Measurements from ENCODE around the gene DTX3. TPM values are rescaled to one million over a fixed set of nuclear protein-coding genes. Genes with fewer than 3 reads are reported as not detected.

The DTX3 gene
- total RNA-seq, 1 donor from 2014 or later: 56.4 TPM

DNA sequence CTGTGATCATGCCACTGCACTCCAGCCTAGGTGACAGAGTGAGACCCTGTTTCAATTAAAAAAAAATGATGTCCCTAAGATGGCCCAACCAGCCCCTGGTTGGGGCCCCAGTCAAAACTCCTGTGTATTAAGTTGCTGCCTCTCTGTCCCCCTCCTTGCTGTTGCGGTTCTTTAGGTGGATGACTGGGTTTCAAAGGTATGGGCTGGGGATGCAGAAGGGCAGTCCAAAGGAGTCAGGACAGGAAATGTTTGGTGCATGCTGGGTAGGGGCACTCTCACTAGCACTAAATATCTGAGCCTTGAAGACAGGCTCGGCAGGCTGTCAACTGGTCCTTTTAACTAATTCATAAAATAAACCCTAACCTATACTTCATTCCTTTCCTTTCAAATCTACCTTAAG is 25.6 kb upstream of the DTX3 start:
- Histone ChIP-seq H3K9ac (no peak overlapping the region), H3K4me2 (no peak overlapping the region), H4K20me1 (ENCODE audit: low read depth) (peaks cover 4% of the 10 kb centered on the region), H3K27ac (no peak overlapping the region), H3K9me3 (ENCODE audit: low read depth) (no peaks in the 10 kb centered on the region), H3K36me3 (no peaks in the 10 kb centered on the region), H3K4me1 (no peaks in the 10 kb centered on the region), H2AFZ (replicated peaks) (no peak overlapping the region), H3F3A (ENCODE audit: low read depth) (peaks cover 9% of the 10 kb centered on the region), H3K27me3 (no peaks in the 10 kb centered on the region), H3K4me3 (no peak overlapping the region), H3K79me2 (ENCODE audit: low read depth) (no peaks in the 10 kb centered on the region)
- Mint-ChIP-seq H3K27me3 (ENCODE audit: insufficient read depth, low read depth) (peaks cover 7% of the 10 kb centered on the region), H3K9me3 (no peaks in the 10 kb centered on the region), H3K27ac (no peak overlapping the region), H3K4me1 (no peaks in the 10 kb centered on the region), H3K36me3 (peaks cover 11% of the 10 kb centered on the region), H3K4me3 (no peak overlapping the region)
- TF ChIP-seq, protein P1, sequence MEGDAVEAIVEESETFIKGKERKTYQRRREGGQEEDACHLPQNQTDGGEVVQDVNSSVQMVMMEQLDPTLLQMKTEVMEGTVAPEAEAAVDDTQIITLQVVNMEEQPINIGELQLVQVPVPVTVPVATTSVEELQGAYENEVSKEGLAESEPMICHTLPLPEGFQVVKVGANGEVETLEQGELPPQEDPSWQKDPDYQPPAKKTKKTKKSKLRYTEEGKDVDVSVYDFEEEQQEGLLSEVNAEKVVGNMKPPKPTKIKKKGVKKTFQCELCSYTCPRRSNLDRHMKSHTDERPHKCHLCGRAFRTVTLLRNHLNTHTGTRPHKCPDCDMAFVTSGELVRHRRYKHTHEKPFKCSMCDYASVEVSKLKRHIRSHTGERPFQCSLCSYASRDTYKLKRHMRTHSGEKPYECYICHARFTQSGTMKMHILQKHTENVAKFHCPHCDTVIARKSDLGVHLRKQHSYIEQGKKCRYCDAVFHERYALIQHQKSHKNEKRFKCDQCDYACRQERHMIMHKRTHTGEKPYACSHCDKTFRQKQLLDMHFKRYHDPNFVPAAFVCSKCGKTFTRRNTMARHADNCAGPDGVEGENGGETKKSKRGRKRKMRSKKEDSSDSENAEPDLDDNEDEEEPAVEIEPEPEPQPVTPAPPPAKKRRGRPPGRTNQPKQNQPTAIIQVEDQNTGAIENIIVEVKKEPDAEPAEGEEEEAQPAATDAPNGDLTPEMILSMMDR (IDR thresholded peaks at IDR 0.05): no peak
- TF ChIP-seq EZH2phosphoT487 (IDR thresholded peaks at IDR 0.05) (no peak), EZH2 (IDR thresholded peaks at IDR 0.05) (no peak)
- DNase-seq (ENCODE audit: low spot score): no peak

DNA sequence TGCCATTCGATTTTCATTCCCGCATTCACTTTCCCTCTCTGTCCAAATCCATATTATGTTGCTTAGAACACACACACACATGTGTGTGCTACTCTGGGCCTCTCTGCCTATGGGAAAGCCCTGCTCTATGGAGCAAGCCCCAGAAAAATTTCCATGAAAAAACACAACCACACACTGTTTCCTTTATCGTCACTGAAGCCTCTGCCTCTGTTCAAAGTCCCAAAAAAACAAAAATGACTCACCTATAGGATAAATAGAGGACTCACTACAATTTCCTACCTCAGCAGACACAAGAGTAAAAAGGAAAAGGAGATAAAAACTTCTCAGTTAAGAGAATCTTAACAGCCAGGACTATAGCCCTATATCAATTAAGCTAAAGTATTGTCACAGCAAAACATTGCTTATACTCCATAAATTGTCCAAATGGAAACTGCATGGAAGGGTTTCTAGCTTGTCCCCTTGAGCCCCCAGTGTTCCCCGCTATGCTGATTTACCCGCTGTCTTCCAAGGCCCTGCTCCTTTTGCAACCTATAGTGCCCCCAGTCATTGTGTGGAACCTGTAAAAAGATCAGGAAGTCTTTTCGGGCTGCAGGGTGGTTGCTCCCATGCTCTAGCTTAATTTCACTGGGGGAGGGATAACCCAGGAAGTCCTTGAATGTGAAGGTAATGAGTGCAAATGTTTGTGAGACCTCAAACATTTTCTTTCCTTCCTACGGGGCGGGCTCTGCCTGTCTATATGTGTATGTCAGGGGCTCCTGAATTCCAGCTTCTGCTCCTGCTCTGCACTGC is 24.8 kb upstream of the DTX3 start:
- Mint-ChIP-seq H3K9me3 (no peaks in the 10 kb centered on the region), H3K4me3 (no peak overlapping the region), H3K4me1 (no peaks in the 10 kb centered on the region), H3K27ac (no peak overlapping the region), H3K27me3 (ENCODE audit: insufficient read depth, low read depth) (peaks cover 7% of the 10 kb centered on the region), H3K36me3 (peaks cover 9% of the 10 kb centered on the region)
- no peaks in the 10 kb centered on the region for H3K79me2 ChIP-seq (ENCODE audit: low read depth)
- peaks cover 4% of the 10 kb centered on the region for H4K20me1 ChIP-seq (ENCODE audit: low read depth)
- H3K9ac ChIP-seq: no peak overlapping the region
- no peak overlapping the region for H3K27ac ChIP-seq
- H3K27me3 ChIP-seq: no peaks in the 10 kb centered on the region
- no peaks in the 10 kb centered on the region for H3K36me3 ChIP-seq
- no peak overlapping the region for H3K4me2 ChIP-seq
- no peaks in the 10 kb centered on the region for H3K4me1 ChIP-seq
- no peak overlapping the region for H2AFZ ChIP-seq (replicated peaks)
- DNase-seq (ENCODE audit: low spot score): no peak
- H3K4me3 ChIP-seq: no peak overlapping the region
- TF ChIP-seq, protein P1 (IDR thresholded peaks at IDR 0.05): no peak
- no peak for TF ChIP-seq EZH2phosphoT487 (IDR thresholded peaks at IDR 0.05)
- TF ChIP-seq EZH2 (IDR thresholded peaks at IDR 0.05): no peak
- H3K9me3 ChIP-seq (ENCODE audit: low read depth): no peaks in the 10 kb centered on the region
- H3F3A ChIP-seq (ENCODE audit: low read depth): peaks cover 9% of the 10 kb centered on the region

DNA sequence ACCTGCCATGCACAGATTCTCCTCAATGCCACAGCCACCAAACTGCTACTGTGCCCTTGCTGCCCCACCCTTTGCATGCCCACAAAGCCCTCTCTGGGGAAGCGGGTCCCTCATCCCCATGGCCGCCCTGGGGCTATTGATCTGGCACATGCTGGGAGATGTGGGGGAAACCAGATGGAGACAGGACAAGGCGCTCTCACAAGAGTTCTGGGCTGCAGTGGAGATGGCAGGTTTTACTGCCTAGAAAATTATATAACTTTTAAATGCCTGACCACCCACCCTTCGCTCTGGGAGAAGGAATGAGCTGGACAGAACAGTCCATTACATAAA is 24.2 kb upstream of the DTX3 start:
- no peak overlapping the region for H2AFZ ChIP-seq (replicated peaks)
- Mint-ChIP-seq H3K27ac (no peak overlapping the region), H3K36me3 (peaks cover 4% of the 10 kb centered on the region), H3K27me3 (ENCODE audit: insufficient read depth, low read depth) (peaks cover 5% of the 10 kb centered on the region), H3K9me3 (no peaks in the 10 kb centered on the region), H3K4me3 (no peak overlapping the region), H3K4me1 (no peaks in the 10 kb centered on the region)
- no peaks in the 10 kb centered on the region for H3K27me3 ChIP-seq
- H3K4me2 ChIP-seq: no peak overlapping the region
- H3K9ac ChIP-seq: no peak overlapping the region
- DNase-seq (ENCODE audit: low spot score): no peak
- peaks cover 4% of the 10 kb centered on the region for H4K20me1 ChIP-seq (ENCODE audit: low read depth)
- H3K4me3 ChIP-seq: no peak overlapping the region
- H3K27ac ChIP-seq: no peak overlapping the region
- no peaks in the 10 kb centered on the region for H3K9me3 ChIP-seq (ENCODE audit: low read depth)
- no peaks in the 10 kb centered on the region for H3K36me3 ChIP-seq
- no peaks in the 10 kb centered on the region for H3K4me1 ChIP-seq
- peaks cover 9% of the 10 kb centered on the region for H3F3A ChIP-seq (ENCODE audit: low read depth)
- TF ChIP-seq, protein P1 (IDR thresholded peaks at IDR 0.05): no peak
- TF ChIP-seq EZH2phosphoT487 (IDR thresholded peaks at IDR 0.05) (no peak), EZH2 (IDR thresholded peaks at IDR 0.05) (no peak)
- H3K79me2 ChIP-seq (ENCODE audit: low read depth): no peaks in the 10 kb centered on the region
